SU-DHL-6 (cell line): ENCODE results near the gene SYTL2.

Experiments used
- EZH2phosphoT487 ChIP-seq: fragments of 200-600 bp; sonication (generic), shearing (Covaris generic); conservative IDR thresholded peaks from 2 replicates; pipeline ENCODE4 v1.6.1; 2018; ENCODE audit warnings: mild to moderate bottlenecking, antibody characterized with exemption, low read length, moderate library complexity, mixed read lengths
- TF ChIP-seq, protein P1 (sequence below): fragments of 200-600 bp; sonication (generic); IDR thresholded peaks from one replicate; pipeline ENCODE4 v1.5.1; 2017; ENCODE audit warnings: antibody characterized with exemption, mild to moderate bottlenecking, low read length, moderate library complexity; ENCODE audit not compliant: insufficient read depth, poor library complexity, severe bottlenecking

DNA sequence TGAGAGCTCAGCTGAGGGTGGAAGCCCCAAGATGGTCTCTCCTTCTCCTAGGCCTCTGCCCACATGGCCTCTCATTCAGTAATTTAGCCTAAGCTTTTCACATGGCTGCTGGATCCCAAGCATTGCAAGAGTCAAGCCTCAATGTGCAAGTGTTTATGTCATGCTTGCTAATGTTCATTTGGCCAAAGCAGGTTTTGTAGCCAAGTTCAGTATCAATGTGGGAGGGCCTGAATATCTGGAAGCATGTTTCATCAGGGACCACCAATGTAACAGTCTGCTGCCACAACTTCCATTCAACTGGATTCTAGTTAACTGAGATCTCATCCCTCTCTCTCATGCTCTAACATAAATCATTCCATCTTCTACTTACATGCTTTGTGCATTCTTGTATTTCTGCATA, 8.5 kb upstream of the SYTL2 start:
- TF ChIP-seq, protein P1, sequence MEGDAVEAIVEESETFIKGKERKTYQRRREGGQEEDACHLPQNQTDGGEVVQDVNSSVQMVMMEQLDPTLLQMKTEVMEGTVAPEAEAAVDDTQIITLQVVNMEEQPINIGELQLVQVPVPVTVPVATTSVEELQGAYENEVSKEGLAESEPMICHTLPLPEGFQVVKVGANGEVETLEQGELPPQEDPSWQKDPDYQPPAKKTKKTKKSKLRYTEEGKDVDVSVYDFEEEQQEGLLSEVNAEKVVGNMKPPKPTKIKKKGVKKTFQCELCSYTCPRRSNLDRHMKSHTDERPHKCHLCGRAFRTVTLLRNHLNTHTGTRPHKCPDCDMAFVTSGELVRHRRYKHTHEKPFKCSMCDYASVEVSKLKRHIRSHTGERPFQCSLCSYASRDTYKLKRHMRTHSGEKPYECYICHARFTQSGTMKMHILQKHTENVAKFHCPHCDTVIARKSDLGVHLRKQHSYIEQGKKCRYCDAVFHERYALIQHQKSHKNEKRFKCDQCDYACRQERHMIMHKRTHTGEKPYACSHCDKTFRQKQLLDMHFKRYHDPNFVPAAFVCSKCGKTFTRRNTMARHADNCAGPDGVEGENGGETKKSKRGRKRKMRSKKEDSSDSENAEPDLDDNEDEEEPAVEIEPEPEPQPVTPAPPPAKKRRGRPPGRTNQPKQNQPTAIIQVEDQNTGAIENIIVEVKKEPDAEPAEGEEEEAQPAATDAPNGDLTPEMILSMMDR, result no peak
- TF ChIP-seq EZH2phosphoT487, result no peak
